PC-3 (cell line): ENCODE results near the gene CACNA1A. TPM values are rescaled to one million over a fixed set of nuclear protein-coding genes. Genes with fewer than 3 reads are reported as not detected.

Experiments
- ATAC-seq: fragments of 200-7000 bp; cut with Tn5 transposase; 2 replicates; pipeline ENCODE4 v1.9.1; 2020; ENCODE audit warnings: mild to moderate bottlenecking, moderate library complexity
- BruUV-seq: library from RNA; stranded (reverse); fragments of 400-500 nt; replicated peaks from 2 replicates; lab custom pipeline; 2021; lab: Mats Ljungman, UMichigan
- CTCF ChIA-PET: fragments of 300-600 bp; sonication (Branson Sonifier 250); formaldehyde crosslinking; loops from one replicate; lab custom pipeline; 2022; ENCODE audit warnings: antibody characterized with exemption; lab: Charles Lee
- POLR2A ChIA-PET: fragments of 300-600 bp; sonication (Branson Sonifier 250); formaldehyde crosslinking; loops from one replicate; lab custom pipeline; 2022; ENCODE audit warnings: antibody characterized with exemption; ENCODE audit not compliant: unreplicated experiment; lab: Charles Lee
- DNase-seq: peaks from one replicate; pipeline ENCODE4 v3.0.0-alpha.2; 2015
- H2AFZ ChIP-seq: fragments of 300-600 bp; sonication (generic); 2 replicates; pipeline ENCODE4 v1.6.0; 2016; ENCODE audit warnings: antibody characterized with exemption, low read length
- H3F3A ChIP-seq: fragments of 300-600 bp; sonication (generic); one replicate; pipeline ENCODE4 v1.6.0; 2017; ENCODE audit warnings: antibody characterized with exemption, low read length, control low read depth, mild to moderate bottlenecking; ENCODE audit not compliant: unreplicated experiment
- H3K27ac ChIP-seq: fragments of 300-600 bp; sonication (generic); 2 replicates; pipeline ENCODE4 v1.5.1; 2016; ENCODE audit warnings: mild to moderate bottlenecking, low read length
- H3K27me3 ChIP-seq: fragments of 300-600 bp; sonication (generic); 2 replicates; pipeline ENCODE4 v1.6.1; 2016; ENCODE audit warnings: low read length, mixed read lengths
- H3K36me3 ChIP-seq: fragments of 300-600 bp; sonication (generic); 2 replicates; pipeline ENCODE4 v1.6.1; 2016; ENCODE audit warnings: low read depth, mixed run types, low read length, mixed read lengths
- H3K4me1 ChIP-seq: fragments of 300-600 bp; sonication (generic); 2 replicates; pipeline ENCODE4 v1.5.1; 2016; ENCODE audit warnings: low read length; ENCODE audit not compliant: insufficient read depth
- H3K4me2 ChIP-seq: fragments of 300-600 bp; sonication (generic); 2 replicates; pipeline ENCODE4 v1.6.0; 2016; ENCODE audit warnings: low read length
- H3K4me3 ChIP-seq: fragments of 300-600 bp; sonication (generic); 2 replicates; pipeline ENCODE4 v1.5.1; 2016; ENCODE audit warnings: mild to moderate bottlenecking, low read length, mixed read lengths
- H3K79me2 ChIP-seq: fragments of 300-600 bp; sonication (generic); 2 replicates; pipeline ENCODE4 v1.6.1; 2017; ENCODE audit warnings: low read length, mixed read lengths
- H3K9ac ChIP-seq: fragments of 300-600 bp; sonication (generic); 2 replicates; pipeline ENCODE4 v1.6.0; 2016; ENCODE audit warnings: mild to moderate bottlenecking, low read length
- H3K9me2 ChIP-seq: fragments of 300-600 bp; sonication (generic); replicated peaks from 2 replicates; pipeline ENCODE4 v1.6.1; 2016; ENCODE audit warnings: mixed run types, low read length, mixed read lengths
- H3K9me3 ChIP-seq: fragments of 300-600 bp; sonication (generic); 2 replicates; pipeline ENCODE4 v1.6.1; 2016; ENCODE audit warnings: low read length, mixed read lengths
- H4K20me1 ChIP-seq: fragments of 300-600 bp; sonication (generic); 2 replicates; pipeline ENCODE4 v1.6.1; 2016; ENCODE audit warnings: low read length, mixed read lengths
- EZH2 ChIP-seq: fragments of 300-600 bp; sonication (generic); IDR thresholded peaks from one replicate; pipeline ENCODE4 v1.6.1; 2017; ENCODE audit warnings: antibody characterized with exemption, mild to moderate bottlenecking, low read length; ENCODE audit not compliant: unreplicated experiment
- EZH2phosphoT487 ChIP-seq: fragments of 300-600 bp; sonication (generic); IDR thresholded peaks from 2 replicates; pipeline ENCODE4 v1.6.1; 2018; ENCODE audit warnings: mild to moderate bottlenecking, antibody characterized with exemption, low read length, borderline replicate concordance
- intact Hi-C: fragments of 100-400 bp; cut with micrococcal nuclease; formaldehyde crosslinking; loops from 2 replicates; pipeline ENCODE4 v1.9.0; 2023
- total RNA-seq: library from RNA; depleted of rRNA; stranded (reverse); fragments of >200 nt; gene quantifications from 2 replicates; pipeline ENCODE4 v1.2.3, GENCODE V29; 2014
- TF ChIP-seq, protein P1 (sequence below): fragments of 300-600 bp; sonication (generic); conservative IDR thresholded peaks from 2 replicates; pipeline ENCODE4 v1.5.1; 2017; ENCODE audit warnings: antibody characterized with exemption, low read depth, mild to moderate bottlenecking, low read length

Gene CACNA1A
- total RNA-seq, 1 experiment from 2014 or later: 0.62 TPM

GRCh38 chr19:13160557-13160956, 345.7 kb downstream of the CACNA1A start:
- H3K27me3 ChIP-seq: no peaks in the 10 kb centered on the region
- H3K9ac ChIP-seq: peak overlapping the region; percentile 32; the same call in 1 of the 2 replicates
- no peak overlapping the region for H3K4me2 ChIP-seq
- no peaks in the 10 kb centered on the region for H3K9me2 ChIP-seq
- no peak for ATAC-seq
- H3K27ac ChIP-seq: peak overlapping the region; percentile 43
- ChIA-PET CTCF (no interaction called here), POLR2A (interaction anchor here (0.6 kb wide), 2 partner anchors 101 to 478 kb away, joined by 4 to 18 read pairs; no protein-coding TSS in a partner anchor)
- no peak overlapping the region for H2AFZ ChIP-seq
- H3K4me3 ChIP-seq: no peak overlapping the region
- no peak for TF ChIP-seq EZH2phosphoT487
- no peak for TF ChIP-seq EZH2
- TF ChIP-seq, protein P1, sequence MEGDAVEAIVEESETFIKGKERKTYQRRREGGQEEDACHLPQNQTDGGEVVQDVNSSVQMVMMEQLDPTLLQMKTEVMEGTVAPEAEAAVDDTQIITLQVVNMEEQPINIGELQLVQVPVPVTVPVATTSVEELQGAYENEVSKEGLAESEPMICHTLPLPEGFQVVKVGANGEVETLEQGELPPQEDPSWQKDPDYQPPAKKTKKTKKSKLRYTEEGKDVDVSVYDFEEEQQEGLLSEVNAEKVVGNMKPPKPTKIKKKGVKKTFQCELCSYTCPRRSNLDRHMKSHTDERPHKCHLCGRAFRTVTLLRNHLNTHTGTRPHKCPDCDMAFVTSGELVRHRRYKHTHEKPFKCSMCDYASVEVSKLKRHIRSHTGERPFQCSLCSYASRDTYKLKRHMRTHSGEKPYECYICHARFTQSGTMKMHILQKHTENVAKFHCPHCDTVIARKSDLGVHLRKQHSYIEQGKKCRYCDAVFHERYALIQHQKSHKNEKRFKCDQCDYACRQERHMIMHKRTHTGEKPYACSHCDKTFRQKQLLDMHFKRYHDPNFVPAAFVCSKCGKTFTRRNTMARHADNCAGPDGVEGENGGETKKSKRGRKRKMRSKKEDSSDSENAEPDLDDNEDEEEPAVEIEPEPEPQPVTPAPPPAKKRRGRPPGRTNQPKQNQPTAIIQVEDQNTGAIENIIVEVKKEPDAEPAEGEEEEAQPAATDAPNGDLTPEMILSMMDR: no peak
- no peaks in the 10 kb centered on the region for H4K20me1 ChIP-seq
- H3K4me1 ChIP-seq: peaks cover 58% of the 10 kb centered on the region
- no peaks in the 10 kb centered on the region for H3K36me3 ChIP-seq
- no peaks in the 10 kb centered on the region for H3K9me3 ChIP-seq
- peaks cover 16% of the 10 kb centered on the region for H3F3A ChIP-seq
- peaks cover 14% of the 10 kb centered on the region for H3K79me2 ChIP-seq
- no TSS peak for BruUV-seq
- DNase-seq: peak; percentile 63
- intact Hi-C loops: loop anchor here (10.0 kb wide), 1 partner anchor 674 kb away; no protein-coding TSS in a partner anchor

- intact Hi-C loops: loop anchor here (10.0 kb wide), 1 partner anchor 675 kb away; no protein-coding TSS in a partner anchor
- Histone ChIP-seq H3K27me3 (no peaks in the 10 kb centered on the region), H2AFZ (no peak overlapping the region), H3K9me2 (no peaks in the 10 kb centered on the region), H4K20me1 (no peaks in the 10 kb centered on the region; the same call in 1 of the 2 replicates), H3K4me2 (no peak overlapping the region), H3K9ac (no peak overlapping the region), H3K4me3 (no peak overlapping the region), H3K9me3 (no peaks in the 10 kb centered on the region), H3K36me3 (no peaks in the 10 kb centered on the region), H3F3A (peaks cover 16% of the 10 kb centered on the region), H3K4me1 (peaks cover 55% of the 10 kb centered on the region), H3K79me2 (peaks cover 22% of the 10 kb centered on the region), H3K27ac (no peak overlapping the region)
- ChIA-PET POLR2A (no interaction called here), CTCF (no interaction called here)
- TF ChIP-seq EZH2phosphoT487: no peak
- no TSS peak for BruUV-seq
- DNase-seq (no peak), ATAC-seq (no peak)
Measured at GRCh38 chr19:13159713-13160112, 346.6 kb downstream of the CACNA1A start.
